SKM-1 treated with dmso at 0.1 percent for 144 hours (cell line): ENCODE results near the gene AMIGO3.
A peak's percentile ranks its signal among the peaks of the same experiment; 100 is the strongest.
"Not testable (repeated sequence)": the region's sequence is repeated elsewhere in the genome, so short reads cannot be mapped to it uniquely, and the experiment has no call there.

Experiments used
- DNase-seq: peaks from one replicate; lab custom pipeline; 2025; ENCODE audit not compliant: unreplicated experiment; lab: John Stamatoyannopoulos, UW

AMIGO3 gene

GRCh38 chr3:49719214-49719884, at the start of gene AMIGO3:
AMIGO3 (minus strand) TSS chr3:49719684; CDS start chr3:49719465, 219 bp downstream.
- DNase-seq, result peak; percentile 66

GRCh38 chr3:49763981-49764380, 44.5 kb upstream of the AMIGO3 start:
- no peak for DNase-seq

- peak; percentile 6 for DNase-seq
These were observed 42.2 kb upstream of the AMIGO3 start for GRCh38 chr3:49761661-49762060.

- no peak for DNase-seq
These were observed 39.7 kb upstream of the AMIGO3 start for GRCh38 chr3:49759226-49759625.

- no peak for DNase-seq
These were observed 37.7 kb upstream of the AMIGO3 start for GRCh38 chr3:49757197-49757596.

- no peak for DNase-seq
These were observed 36.6 kb upstream of the AMIGO3 start for GRCh38 chr3:49756036-49756435.

GRCh38 chr3:49754536-49754935, 35.1 kb upstream of the AMIGO3 start:
- DNase-seq, result no peak

- no peak for DNase-seq
These were observed 32.0 kb upstream of the AMIGO3 start for GRCh38 chr3:49751501-49751900.

GRCh38 chr3:49750056-49750455, 30.6 kb upstream of the AMIGO3 start:
- DNase-seq, result no peak

- DNase-seq, result not testable (repeated sequence)
These were observed 29.4 kb upstream of the AMIGO3 start for GRCh38 chr3:49748874-49749273.

- no peak for DNase-seq
These were observed 28.5 kb upstream of the AMIGO3 start for GRCh38 chr3:49747792-49748480.

GRCh38 chr3:49745986-49746385, 26.5 kb upstream of the AMIGO3 start:
- DNase-seq, result no peak

GRCh38 chr3:49740427-49740826, 20.9 kb upstream of the AMIGO3 start:
- no peak for DNase-seq

GRCh38 chr3:49738067-49738713, 18.7 kb upstream of the AMIGO3 start:
- DNase-seq, result no peak

GRCh38 chr3:49734752-49735151, 15.3 kb upstream of the AMIGO3 start:
- DNase-seq, result no peak

GRCh38 chr3:49733551-49733950, 14.1 kb upstream of the AMIGO3 start:
- DNase-seq, result no peak

- no peak for DNase-seq
These were observed 13.1 kb upstream of the AMIGO3 start for GRCh38 chr3:49732597-49732996.

GRCh38 chr3:49729966-49730609, 10.6 kb upstream of the AMIGO3 start:
- DNase-seq, result no peak

- no peak for DNase-seq
These were observed 8.5 kb upstream of the AMIGO3 start for GRCh38 chr3:49727924-49728361.

- no peak for DNase-seq
These were observed 7.9 kb upstream of the AMIGO3 start for GRCh38 chr3:49727154-49727923.
